OCI-LY3 (cell line): ENCODE results near the gene SSPN.

ENCODE experiments used
- H2AFZ ChIP-seq: fragments of 200-600, 300-600 bp; shearing (Covaris generic); 2 replicates; pipeline ENCODE4 v1.6.0; 2014; ENCODE audit warnings: antibody characterized with exemption, low read depth, low read length
- H3K27ac ChIP-seq: fragments of 200-600, 300-600 bp; sonication (generic); 2 replicates; pipeline ENCODE4 v1.5.1; 2014; ENCODE audit warnings: mild to moderate bottlenecking, low read length, moderate library complexity, mixed read lengths
- H3K27me3 ChIP-seq: fragments of 200-600, 300-600 bp; sonication (generic); 2 replicates; pipeline ENCODE4 v1.6.1; 2014; ENCODE audit warnings: low read depth, low read length, mixed read lengths
- H3K36me3 ChIP-seq: fragments of 200-600, 300-600 bp; sonication (generic); replicated peaks from 2 replicates; pipeline ENCODE3; 2014; ENCODE audit warnings: low read depth, low read length, mixed read lengths
- H3K4me1 ChIP-seq: fragments of 300-600, 200-600 bp; sonication (generic); 2 replicates; pipeline ENCODE4 v1.6.1; 2014; ENCODE audit warnings: low read length, mixed read lengths
- H3K4me2 ChIP-seq: fragments of 200-600, 300-600 bp; sonication (generic); 2 replicates; pipeline ENCODE4 v1.6.1; 2014; ENCODE audit warnings: low read length, mixed read lengths
- H3K4me3 ChIP-seq: fragments of 300-600, 200-600 bp; sonication (generic); 2 replicates; pipeline ENCODE4 v1.5.1; 2014; ENCODE audit warnings: antibody characterized with exemption, mild to moderate bottlenecking, low read length, moderate library complexity
- H3K79me2 ChIP-seq: fragments of 300-600, 200-600 bp; shearing (Covaris generic); 2 replicates; pipeline ENCODE4 v1.6.1; 2014; ENCODE audit warnings: mild to moderate bottlenecking, low read length, mixed read lengths
- H3K9ac ChIP-seq: fragments of 300-600, 200-600 bp; shearing (Covaris generic); 2 replicates; pipeline ENCODE4 v1.6.0; 2014; ENCODE audit warnings: mild to moderate bottlenecking, low read length, moderate library complexity
- H3K9me3 ChIP-seq: fragments of 200-600, 300-600 bp; shearing (Covaris generic); 2 replicates; pipeline ENCODE4 v1.6.1; 2014; ENCODE audit warnings: low read length, mixed read lengths; ENCODE audit not compliant: insufficient read depth
- H4K20me1 ChIP-seq: fragments of 200-600, 300-600 bp; sonication (generic); 2 replicates; pipeline ENCODE4 v1.6.1; 2016; ENCODE audit warnings: low read length, mixed read lengths; ENCODE audit not compliant: insufficient read depth
- CTCF ChIP-seq: fragments of 200-600, 300-600 bp; sonication (generic); IDR thresholded peaks from 2 replicates; pipeline ENCODE4 v1.5.1; 2014; ENCODE audit warnings: antibody characterized with exemption, low read length, low read depth
- EZH2phosphoT487 ChIP-seq: fragments of 200-600 bp; shearing (Covaris generic); IDR thresholded peaks from 2 replicates; pipeline ENCODE4 v1.6.1; 2018; ENCODE audit warnings: antibody characterized with exemption, mixed run types, low read depth

SSPN gene

GRCh38 chr12:26192142-26192541, 3.2 kb upstream of the SSPN start:
- H3K27me3 ChIP-seq, result peaks cover 26% of the 10 kb centered on the region
- H3K79me2 ChIP-seq, result no peaks in the 10 kb centered on the region
- H2AFZ ChIP-seq, result no peak overlapping the region
- TF ChIP-seq EZH2phosphoT487 (no peak), CTCF (no peak)
- no peaks in the 10 kb centered on the region for H4K20me1 ChIP-seq
- no peak overlapping the region for H3K9ac ChIP-seq
- no peak overlapping the region for H3K4me2 ChIP-seq
- H3K4me3 ChIP-seq, result no peak overlapping the region
- no peaks in the 10 kb centered on the region for H3K36me3 ChIP-seq
- no peaks in the 10 kb centered on the region for H3K9me3 ChIP-seq
- no peak overlapping the region for H3K27ac ChIP-seq
- H3K4me1 ChIP-seq, result peaks cover 16% of the 10 kb centered on the region

GRCh38 chr12:26193539-26193938, 1.8 kb upstream of the SSPN start:
- Histone ChIP-seq H3K4me3 (no peak overlapping the region), H3K79me2 (no peaks in the 10 kb centered on the region), H3K27me3 (peaks cover 40% of the 10 kb centered on the region), H3K9me3 (no peaks in the 10 kb centered on the region), H3K4me2 (no peak overlapping the region), H3K27ac (no peak overlapping the region), H3K9ac (no peak overlapping the region), H2AFZ (no peak overlapping the region), H3K4me1 (peaks cover 2% of the 10 kb centered on the region), H4K20me1 (no peaks in the 10 kb centered on the region), H3K36me3 (no peaks in the 10 kb centered on the region)
- TF ChIP-seq EZH2phosphoT487, result no peak
- TF ChIP-seq CTCF, result no peak

- Histone ChIP-seq H3K79me2 (no peaks in the 10 kb centered on the region), H3K36me3 (no peaks in the 10 kb centered on the region), H3K4me2 (peak overlapping the region; percentile 92), H3K27me3 (peaks cover 45% of the 10 kb centered on the region), H3K9ac (peak overlapping the region; percentile 44), H3K4me1 (no peaks in the 10 kb centered on the region), H3K4me3 (peak overlapping the region; percentile 82), H2AFZ (peak overlapping the region; percentile 71), H4K20me1 (no peaks in the 10 kb centered on the region), H3K27ac (no peak overlapping the region), H3K9me3 (no peaks in the 10 kb centered on the region)
- TF ChIP-seq CTCF (no peak), EZH2phosphoT487 (no peak)
These were observed 458 bp downstream of the SSPN start for GRCh38 chr12:26195641-26196420.

- H3K79me2 ChIP-seq, result no peaks in the 10 kb centered on the region
- TF ChIP-seq CTCF, result no peak
- TF ChIP-seq EZH2phosphoT487, result no peak
- H3K27me3 ChIP-seq, result peaks cover 45% of the 10 kb centered on the region
- no peak overlapping the region for H3K27ac ChIP-seq
- peak overlapping the region; percentile 92 for H3K4me2 ChIP-seq
- no peaks in the 10 kb centered on the region for H4K20me1 ChIP-seq
- peak overlapping the region; percentile 82 for H3K4me3 ChIP-seq
- no peaks in the 10 kb centered on the region for H3K4me1 ChIP-seq
- H2AFZ ChIP-seq, result peak overlapping the region; percentile 71; the same call in 1 of the 2 replicates
- H3K9me3 ChIP-seq, result no peaks in the 10 kb centered on the region
- no peaks in the 10 kb centered on the region for H3K36me3 ChIP-seq
- peak overlapping the region; percentile 44; the same call in 1 of the 2 replicates for H3K9ac ChIP-seq
These were observed 996 bp downstream of the SSPN start for GRCh38 chr12:26196421-26196716.
